Common myeloid progenitor, CD34-positive (primary cell): Measurements from ENCODE around the gene FAM118B.

ENCODE experiments used
- CTCF ChIA-PET: fragments of 350-600 bp; sonication (Branson Sonifier 250); formaldehyde crosslinking; loops from one replicate; lab custom pipeline; 2021; ENCODE audit warnings: antibody characterized with exemption; lab: Charles Lee
- POLR2A ChIA-PET: fragments of 350-600 bp; sonication (Branson Sonifier 250); formaldehyde crosslinking; loops from one replicate; lab custom pipeline; 2021; ENCODE audit warnings: antibody characterized with exemption; lab: Charles Lee
- DNase-seq, 3 donors: peaks; one replicate each; pipeline versions ENCODE4 v3.0.0 to v3.0.0-alpha.2; 2013
- H3K27ac ChIP-seq, 2 experiments: 1 replicate in 1 of 2; 2 replicates in 1 of 2; pipeline ENCODE4 v1.7.0; 2013; ENCODE audit warnings: inconsistent platforms in 2 of 2, low read length in 2 of 2, mild to moderate bottlenecking in 2 of 2, low read depth in 1 of 2, moderate library complexity in 1 of 2; ENCODE audit not compliant: severe bottlenecking in 2 of 2, insufficient read depth in 1 of 2, poor library complexity in 1 of 2
- H3K27me3 ChIP-seq, 5 experiments: replicated peaks in 2 of 5; 1 replicate in 3 of 5; 2 replicates in 2 of 5; pipeline versions ENCODE4 v1.6.1 to v1.7.0; 2013; ENCODE audit warnings: low read length in 4 of 5, mild to moderate bottlenecking in 2 of 5, moderate library complexity in 2 of 5, inconsistent platforms in 1 of 5; ENCODE audit not compliant: insufficient read depth in 5 of 5, control insufficient read depth in 4 of 5
- H3K36me3 ChIP-seq, 4 experiments: 1 replicate in 2 of 4; 2 replicates in 2 of 4; pipeline versions ENCODE4 v1.6.1 to v1.7.0; 2013; ENCODE audit warnings: low read length in 3 of 4, control low read depth in 1 of 4, mild to moderate bottlenecking in 1 of 4; ENCODE audit not compliant: control insufficient read depth in 4 of 4, insufficient read depth in 4 of 4
- H3K4me1 ChIP-seq, 4 experiments: 1 replicate in 3 of 4; 2 replicates in 1 of 4; pipeline versions ENCODE4 v1.6.1 to v1.7.1; 2013; ENCODE audit warnings: low read length in 3 of 4, mild to moderate bottlenecking in 3 of 4, control low read depth in 1 of 4, inconsistent platforms in 1 of 4, moderate library complexity in 1 of 4; ENCODE audit not compliant: control insufficient read depth in 4 of 4, insufficient read depth in 4 of 4; ENCODE audit errors: control extremely low read depth in 1 of 4
- H3K4me3 ChIP-seq, 7 experiments: 1 replicate in 4 of 7; 2 replicates in 3 of 7; pipeline versions ENCODE4 v1.5.1 to v1.7.0; 2013; ENCODE audit warnings: mild to moderate bottlenecking in 7 of 7, low read length in 6 of 7, moderate library complexity in 6 of 7, inconsistent platforms in 2 of 7, low read depth in 2 of 7, control low read depth in 1 of 7; ENCODE audit not compliant: insufficient read depth in 4 of 7, control insufficient read depth in 1 of 7; ENCODE audit errors: extremely low read depth in 1 of 7
- H3K9me3 ChIP-seq, 5 experiments: 1 replicate in 4 of 5; 2 replicates in 1 of 5; pipeline versions ENCODE4 v1.6.1 to v1.7.1; 2013; ENCODE audit warnings: low read length in 4 of 5, mild to moderate bottlenecking in 2 of 5, inconsistent platforms in 1 of 5, low read depth in 1 of 5, moderate library complexity in 1 of 5; ENCODE audit not compliant: control insufficient read depth in 4 of 5, insufficient read depth in 2 of 5; ENCODE audit errors: control extremely low read depth in 1 of 5
- WGBS: methylation state at CpG from one replicate; pipeline ENCODE4 v1.1.5; 2013; ENCODE audit not compliant: insufficient coverage; 5-methylcytosine and 5-hydroxymethylcytosine counted together

Gene FAM118B

DNA sequence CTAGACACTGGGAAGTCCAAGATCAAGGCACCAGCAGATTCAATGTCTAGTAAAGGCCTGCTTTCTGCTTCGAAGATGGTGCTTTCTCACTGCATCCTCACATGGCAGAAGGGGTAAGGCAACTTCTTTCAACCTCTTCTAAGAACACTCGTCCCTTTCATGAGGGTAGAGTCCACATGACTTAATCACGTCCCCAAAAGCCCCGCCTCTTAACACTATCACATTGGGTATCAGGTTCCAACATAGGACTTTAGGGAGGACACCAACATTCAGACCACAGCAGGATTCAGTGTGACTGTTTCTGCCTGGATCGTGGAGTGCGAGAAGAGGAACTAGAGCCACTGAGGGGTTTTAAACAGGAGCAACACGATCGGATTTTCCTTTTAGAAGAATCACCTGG lies 67.6 kb downstream of the FAM118B start:
- no peak for DNase-seq
- CTCF ChIA-PET, result no interaction called here
- H3K4me3 ChIP-seq, result no peak overlapping the region
- WGBS, result 98% methylated on average over 7 of the region's 8 CpGs
- H3K27ac ChIP-seq, result no peak overlapping the region
- no peaks in the 10 kb centered on the region for H3K27me3 ChIP-seq
- H3K36me3 ChIP-seq, result peaks cover 0 to 46% (median 26%) of the 10 kb centered on the region in 4 experiments
- no peaks in the 10 kb centered on the region for H3K9me3 ChIP-seq
- POLR2A ChIA-PET, result interaction anchor here (1.5 kb wide), 1 partner anchor 11 kb away, joined by 3 read pairs; the partner anchor contains the start of gene SRPRA
- peaks cover 2 to 35% (median 30%) of the 10 kb centered on the region in 4 experiments for H3K4me1 ChIP-seq

- H3K9me3 ChIP-seq, result no peaks in the 10 kb centered on the region
- peak overlapping the region in 1 of 7 experiments; percentile 24 for H3K4me3 ChIP-seq
- WGBS, result 7% methylated on average over 5 of the region's 5 CpGs
- ChIA-PET POLR2A (no interaction called here), CTCF (interaction anchor here (1.1 to 1.4 kb wide), 2 partner anchors 11 to 30 kb away, joined by 4 to 6 read pairs; partner anchors contain the start of gene FOXRED1)
- peaks cover 2 to 37% (median 30%) of the 10 kb centered on the region in 4 experiments for H3K4me1 ChIP-seq
- peaks cover 0 to 34% (median 15%) of the 10 kb centered on the region in 4 experiments for H3K36me3 ChIP-seq
- peak in 2 of 3 donors; percentile 23 to 43 for DNase-seq
- no peaks in the 10 kb centered on the region for H3K27me3 ChIP-seq
- H3K27ac ChIP-seq, result no peak overlapping the region
Observed at GRCh38 chr11:126280595-126280994, 69.0 kb downstream of the FAM118B start.

GRCh38 chr11:126281245-126281644 lies 69.7 kb downstream of the FAM118B start:
- no peak overlapping the region for H3K27ac ChIP-seq
- WGBS, result 97% methylated on average over 6 of the region's 6 CpGs
- no peak for DNase-seq
- no peaks in the 10 kb centered on the region for H3K9me3 ChIP-seq
- CTCF ChIA-PET, result interaction anchor here (0.7 to 1.4 kb wide), 5 partner anchors 9 to 29 kb away, joined by 3 to 6 read pairs (median 4); partner anchors contain the start of gene FOXRED1
- no peaks in the 10 kb centered on the region for H3K27me3 ChIP-seq
- H3K36me3 ChIP-seq, result peaks cover 0 to 27% (median 9%) of the 10 kb centered on the region in 4 experiments
- H3K4me1 ChIP-seq, result peaks cover 2 to 37% (median 30%) of the 10 kb centered on the region in 4 experiments
- H3K4me3 ChIP-seq, result no peak overlapping the region
- POLR2A ChIA-PET, result no interaction called here

GRCh38 chr11:126281666-126282175 lies 70.1 kb downstream of the FAM118B start:
- WGBS, result 94% methylated on average over 6 of the region's 10 CpGs
- ChIA-PET POLR2A (interaction anchor here (1.2 kb wide), 1 partner anchor 13 kb away, joined by 7 read pairs; the partner anchor contains the start of genes FOXRED1 and SRPRA), CTCF (interaction anchor here (0.7 to 1.3 kb wide), 4 partner anchors 9 to 28 kb away, joined by 3 to 6 read pairs (median 4); no protein-coding TSS in a partner anchor)
- no peak for DNase-seq
- Histone ChIP-seq H3K27ac (no peak overlapping the region), H3K27me3 (no peaks in the 10 kb centered on the region), H3K4me1 (peaks cover 2 to 37% (median 30%) of the 10 kb centered on the region in 4 experiments), H3K4me3 (peak overlapping the region in 6 of 7 experiments; percentile 34 to 92 (median 82)), H3K36me3 (peaks cover 0 to 25% (median 8%) of the 10 kb centered on the region in 4 experiments), H3K9me3 (no peaks in the 10 kb centered on the region)

GRCh38 chr11:126282361-126282735 lies 70.8 kb downstream of the FAM118B start:
- POLR2A ChIA-PET, result interaction anchor here (1.2 to 1.7 kb wide), 2 partner anchors 14 to 20 kb away, joined by 4 to 7 read pairs; partner anchors contain the start of genes FOXRED1 and SRPRA
- H3K36me3 ChIP-seq, result peaks cover 0 to 19% (median 5%) of the 10 kb centered on the region in 4 experiments
- WGBS, result 1% methylated on average over 13 of the region's 15 CpGs
- peak overlapping the region in 1 of 2 experiments; percentile 82 for H3K27ac ChIP-seq
- no peaks in the 10 kb centered on the region for H3K9me3 ChIP-seq
- peak in 2 of 3 donors; percentile 60 to 65 for DNase-seq
- H3K4me1 ChIP-seq, result peaks cover 2 to 37% (median 30%) of the 10 kb centered on the region in 4 experiments
- no peaks in the 10 kb centered on the region for H3K27me3 ChIP-seq
- CTCF ChIA-PET, result interaction anchor here (1.3 kb wide), 1 partner anchor 8 kb away, joined by 4 read pairs; no protein-coding TSS in a partner anchor
- peak overlapping the region; percentile 71 to 92 (median 83) for H3K4me3 ChIP-seq

DNA sequence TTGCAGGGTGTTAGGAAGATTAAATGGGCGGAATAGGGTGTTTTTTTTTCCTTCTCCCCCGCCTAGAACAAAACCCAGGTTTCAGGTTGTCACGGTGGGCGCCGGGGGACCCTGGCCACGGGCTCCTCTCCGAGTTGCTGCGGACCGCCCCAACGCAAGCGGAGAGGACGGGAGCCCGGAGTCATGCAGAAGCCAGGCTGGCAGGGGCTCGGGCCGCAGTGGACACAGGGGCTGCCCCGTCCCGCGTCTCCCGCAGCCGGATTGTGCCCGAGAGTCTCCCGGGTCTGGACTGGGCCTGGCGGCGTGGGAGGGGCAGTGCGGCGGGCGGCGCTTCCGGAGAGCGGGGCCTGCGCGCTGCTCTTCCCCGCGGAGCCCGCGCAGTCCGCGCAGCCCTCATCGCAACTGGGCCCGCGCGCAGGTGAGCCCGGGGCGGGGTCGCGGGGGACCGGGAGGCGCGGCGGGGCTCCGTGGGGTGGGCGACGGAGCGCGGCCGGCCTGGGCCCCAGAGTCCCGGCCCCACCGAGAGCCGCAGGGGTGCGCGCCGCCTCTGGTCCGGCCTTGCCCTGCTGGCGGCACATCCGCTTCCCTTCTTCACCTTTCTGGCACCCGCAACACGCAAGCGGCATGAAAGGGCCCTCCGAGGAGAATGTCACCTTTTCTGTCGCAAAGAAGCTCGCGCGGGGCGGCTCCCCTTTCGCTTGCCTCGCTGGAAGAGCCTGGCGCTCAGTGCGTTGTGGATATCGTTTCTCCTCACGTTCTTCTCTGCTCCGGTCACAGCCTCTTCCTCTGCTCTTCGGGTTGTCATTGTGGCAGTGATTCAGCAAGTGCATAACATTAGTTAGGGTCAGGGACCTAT lies 71.4 kb downstream of the FAM118B start, which contains the start of gene TIRAP:
TSS of gene TIRAP (plus strand) at position 358 of the 856 bp plus-strand sequence. CDS start 7,802 bp downstream, outside the sequence.
- H3K4me1 ChIP-seq, result peaks cover 2 to 37% (median 30%) of the 10 kb centered on the region in 4 experiments
- POLR2A ChIA-PET, result interaction anchor here (1.2 to 1.7 kb wide), 2 partner anchors 15 to 21 kb away, joined by 4 to 7 read pairs; partner anchors contain the start of genes FOXRED1 and SRPRA
- no peaks in the 10 kb centered on the region for H3K27me3 ChIP-seq
- no peaks in the 10 kb centered on the region for H3K9me3 ChIP-seq
- peak within 1 kb of the TSS; percentile 33 to 82 for H3K27ac ChIP-seq
- H3K4me3 ChIP-seq, result peak within 1 kb of the TSS; percentile 71 to 92 (median 83)
- WGBS, result under 1% methylated on average over 72 of the region's 82 CpGs
- CTCF ChIA-PET, result interaction anchor here (1.3 kb wide), 1 partner anchor 10 kb away, joined by 3 read pairs; no protein-coding TSS in a partner anchor
- peak in 2 of 3 donors; percentile 71 to 79 for DNase-seq
- peaks cover 0 to 13% (median under 1%) of the 10 kb centered on the region in 4 experiments for H3K36me3 ChIP-seq
